Measurements from ENCODE around the gene WDFY1.

- TF ChIP-seq POLR2AphosphoS5 (IDR thresholded peaks at IDR 0.05; ENCODE audit: low read depth, low read length) (no peak), POLR2A (IDR thresholded peaks at IDR 0.05; ENCODE audit: borderline replicate concordance, extremely low read depth, insufficient read depth, insufficient read length) (no peak), ZBTB33 (IDR thresholded peaks at IDR 0.05; ENCODE audit: extremely low read depth, insufficient replicate concordance, low read length) (no peak), EZH2 (IDR thresholded peaks at IDR 0.05) (no peak), REST (IDR thresholded peaks at IDR 0.05; ENCODE audit: low read depth) (no peak), SRF (IDR thresholded peaks at IDR 0.05; ENCODE audit: low read depth) (no peak), JUND (IDR thresholded peaks at IDR 0.05) (no peak), ELF1 (IDR thresholded peaks at IDR 0.05; ENCODE audit: borderline replicate concordance, low read depth) (no peak), RAD21 (IDR thresholded peaks at IDR 0.05; ENCODE audit: low read depth) (no peak), EGR1 (IDR thresholded peaks at IDR 0.05; ENCODE audit: low read depth) (no peak), ZFX (IDR thresholded peaks at IDR 0.05) (no peak)
- TF ChIP-seq, protein P1, sequence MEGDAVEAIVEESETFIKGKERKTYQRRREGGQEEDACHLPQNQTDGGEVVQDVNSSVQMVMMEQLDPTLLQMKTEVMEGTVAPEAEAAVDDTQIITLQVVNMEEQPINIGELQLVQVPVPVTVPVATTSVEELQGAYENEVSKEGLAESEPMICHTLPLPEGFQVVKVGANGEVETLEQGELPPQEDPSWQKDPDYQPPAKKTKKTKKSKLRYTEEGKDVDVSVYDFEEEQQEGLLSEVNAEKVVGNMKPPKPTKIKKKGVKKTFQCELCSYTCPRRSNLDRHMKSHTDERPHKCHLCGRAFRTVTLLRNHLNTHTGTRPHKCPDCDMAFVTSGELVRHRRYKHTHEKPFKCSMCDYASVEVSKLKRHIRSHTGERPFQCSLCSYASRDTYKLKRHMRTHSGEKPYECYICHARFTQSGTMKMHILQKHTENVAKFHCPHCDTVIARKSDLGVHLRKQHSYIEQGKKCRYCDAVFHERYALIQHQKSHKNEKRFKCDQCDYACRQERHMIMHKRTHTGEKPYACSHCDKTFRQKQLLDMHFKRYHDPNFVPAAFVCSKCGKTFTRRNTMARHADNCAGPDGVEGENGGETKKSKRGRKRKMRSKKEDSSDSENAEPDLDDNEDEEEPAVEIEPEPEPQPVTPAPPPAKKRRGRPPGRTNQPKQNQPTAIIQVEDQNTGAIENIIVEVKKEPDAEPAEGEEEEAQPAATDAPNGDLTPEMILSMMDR (IDR thresholded peaks at IDR 0.05 in 2 of 3, conservative IDR thresholded peaks at IDR 0.05 in 1 of 3; ENCODE audit: borderline replicate concordance in 1 of 3, insufficient read depth in 1 of 3, low read depth in 2 of 3, low read length in 2 of 3), result no peak
These were observed 74.1 kb downstream of the WDFY1 start for GRCh38 chr2:223870840-223871611.

Measured in HCT116 (cell line).